ENCODE data around the gene TULP4. TPM values are rescaled to one million over a fixed set of nuclear protein-coding genes. Genes with fewer than 3 reads are reported as not detected.

TULP4 gene
- total and polyA plus RNA-seq, 2 experiments from 2014 or later: 20.0 to 118 TPM

DNA sequence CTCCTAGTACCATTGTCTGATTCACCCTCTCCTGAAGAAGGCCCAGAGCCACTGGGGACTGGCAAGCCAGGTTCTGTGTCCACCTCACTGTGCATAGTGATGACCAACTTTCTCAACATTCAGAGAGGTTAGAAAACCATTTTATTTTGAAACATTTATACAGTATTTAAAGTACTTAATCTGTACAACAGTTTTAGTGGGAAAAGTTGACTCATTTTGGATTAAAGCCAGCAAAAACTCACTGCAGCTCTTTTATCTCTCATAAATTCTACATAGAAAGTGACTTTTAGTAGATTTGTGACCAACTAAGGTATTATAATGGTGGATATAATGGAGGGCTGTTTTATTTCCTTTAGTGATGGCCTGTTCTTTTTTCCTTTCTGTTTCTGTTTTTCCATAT is 9.7 kb downstream of the TULP4 start:
- no peak overlapping the region for H3K4me3 ChIP-seq
- H3K9me3 ChIP-seq (ENCODE audit: low read depth): no peaks in the 10 kb centered on the region
- H3K36me3 ChIP-seq: no peaks in the 10 kb centered on the region
- TF ChIP-seq, protein P1, sequence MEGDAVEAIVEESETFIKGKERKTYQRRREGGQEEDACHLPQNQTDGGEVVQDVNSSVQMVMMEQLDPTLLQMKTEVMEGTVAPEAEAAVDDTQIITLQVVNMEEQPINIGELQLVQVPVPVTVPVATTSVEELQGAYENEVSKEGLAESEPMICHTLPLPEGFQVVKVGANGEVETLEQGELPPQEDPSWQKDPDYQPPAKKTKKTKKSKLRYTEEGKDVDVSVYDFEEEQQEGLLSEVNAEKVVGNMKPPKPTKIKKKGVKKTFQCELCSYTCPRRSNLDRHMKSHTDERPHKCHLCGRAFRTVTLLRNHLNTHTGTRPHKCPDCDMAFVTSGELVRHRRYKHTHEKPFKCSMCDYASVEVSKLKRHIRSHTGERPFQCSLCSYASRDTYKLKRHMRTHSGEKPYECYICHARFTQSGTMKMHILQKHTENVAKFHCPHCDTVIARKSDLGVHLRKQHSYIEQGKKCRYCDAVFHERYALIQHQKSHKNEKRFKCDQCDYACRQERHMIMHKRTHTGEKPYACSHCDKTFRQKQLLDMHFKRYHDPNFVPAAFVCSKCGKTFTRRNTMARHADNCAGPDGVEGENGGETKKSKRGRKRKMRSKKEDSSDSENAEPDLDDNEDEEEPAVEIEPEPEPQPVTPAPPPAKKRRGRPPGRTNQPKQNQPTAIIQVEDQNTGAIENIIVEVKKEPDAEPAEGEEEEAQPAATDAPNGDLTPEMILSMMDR (IDR thresholded peaks at IDR 0.05; ENCODE audit: low read depth, low read length): no peak
- no peaks in the 10 kb centered on the region for H3K4me1 ChIP-seq (ENCODE audit: low read depth)
- H3K27me3 ChIP-seq: no peaks in the 10 kb centered on the region
- no peak overlapping the region for H3K27ac ChIP-seq
- peak in 1 of 2 donors; percentile 78 for DNase-seq (ENCODE audit: low read depth in 1 of 2, low spot score in 1 of 2)

DNA sequence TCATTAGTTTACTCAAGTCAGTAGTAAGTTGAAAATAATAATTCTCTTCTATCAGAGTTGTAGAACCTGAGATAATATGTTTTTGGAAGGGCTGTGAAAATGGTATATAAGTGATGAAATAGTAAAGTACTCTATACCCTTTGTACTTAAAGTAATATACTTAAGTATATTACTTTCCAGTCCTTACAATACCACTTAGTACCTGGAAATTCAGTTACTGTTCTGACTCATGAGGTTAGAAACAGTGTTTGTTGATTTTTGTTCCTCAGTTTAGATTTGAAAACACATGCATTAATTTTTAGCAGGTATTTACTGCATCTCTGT is 10.1 kb downstream of the TULP4 start:
- H3K4me3 ChIP-seq: no peak overlapping the region
- TF ChIP-seq, protein P1 (IDR thresholded peaks at IDR 0.05; ENCODE audit: low read depth, low read length): no peak
- no peaks in the 10 kb centered on the region for H3K9me3 ChIP-seq (ENCODE audit: low read depth)
- no peak for DNase-seq (ENCODE audit: low read depth in 1 of 2, low spot score in 1 of 2)
- no peaks in the 10 kb centered on the region for H3K4me1 ChIP-seq (ENCODE audit: low read depth)
- no peak overlapping the region for H3K27ac ChIP-seq
- no peaks in the 10 kb centered on the region for H3K27me3 ChIP-seq
- no peaks in the 10 kb centered on the region for H3K36me3 ChIP-seq

GRCh38 chr6:158322724-158323560 is 10.7 kb downstream of the TULP4 start:
- no peaks in the 10 kb centered on the region for H3K9me3 ChIP-seq (ENCODE audit: low read depth)
- no peak overlapping the region for H3K4me3 ChIP-seq
- peak overlapping the region; percentile 15 for H3K27ac ChIP-seq
- TF ChIP-seq, protein P1 (IDR thresholded peaks at IDR 0.05; ENCODE audit: low read depth, low read length): no peak
- no peaks in the 10 kb centered on the region for H3K27me3 ChIP-seq
- DNase-seq (ENCODE audit: low read depth in 1 of 2, low spot score in 1 of 2): peak in 1 of 2 donors; percentile 72
- H3K4me1 ChIP-seq (ENCODE audit: low read depth): no peaks in the 10 kb centered on the region
- no peaks in the 10 kb centered on the region for H3K36me3 ChIP-seq

DNA sequence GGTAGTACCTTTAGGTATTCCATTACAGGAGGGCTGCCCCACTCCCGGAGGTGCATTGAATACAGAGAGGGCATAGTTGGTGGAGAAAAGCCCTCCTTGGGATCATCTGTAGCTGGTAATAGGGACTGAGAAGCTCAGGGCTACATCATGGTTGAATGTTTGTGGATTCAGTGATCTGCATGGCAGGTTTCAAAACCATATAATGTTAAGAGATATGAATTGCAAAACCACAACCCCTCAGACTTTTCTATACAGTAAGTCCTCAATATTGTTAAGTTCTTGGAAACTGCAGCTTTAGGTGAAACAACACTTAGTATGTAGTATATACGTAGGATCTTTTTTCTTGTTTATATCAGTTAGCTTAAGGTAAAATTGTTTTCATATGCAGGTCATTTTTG is 11.3 kb downstream of the TULP4 start:
- DNase-seq (ENCODE audit: low read depth in 1 of 2, low spot score in 1 of 2): no peak
- Histone ChIP-seq H3K27ac (peak overlapping the region; percentile 15), H3K27me3 (no peaks in the 10 kb centered on the region), H3K4me3 (no peak overlapping the region), H3K36me3 (no peaks in the 10 kb centered on the region), H3K4me1 (ENCODE audit: low read depth) (no peaks in the 10 kb centered on the region), H3K9me3 (ENCODE audit: low read depth) (no peaks in the 10 kb centered on the region)
- TF ChIP-seq, protein P1 (IDR thresholded peaks at IDR 0.05; ENCODE audit: low read depth, low read length): no peak

DNA sequence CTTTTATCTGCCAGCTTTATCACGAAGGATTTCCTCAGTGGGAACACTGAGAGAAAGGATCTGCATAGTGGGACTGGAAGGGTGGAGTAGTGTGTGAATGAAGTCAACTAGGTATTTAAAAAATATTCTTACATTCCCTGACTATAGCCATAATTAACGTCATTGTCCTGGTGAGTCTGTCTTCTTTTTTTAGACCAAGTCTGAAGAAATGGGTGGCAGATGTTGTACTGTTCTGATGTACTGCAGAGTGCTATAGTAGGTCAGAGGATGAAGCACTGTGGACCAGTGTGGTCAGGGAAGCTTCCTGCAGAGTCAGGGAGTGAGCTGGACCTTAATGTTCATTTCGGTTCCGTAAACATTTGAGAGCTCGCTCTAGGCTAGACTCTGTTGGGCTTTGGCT is 11.9 kb downstream of the TULP4 start:
- Histone ChIP-seq H3K4me3 (no peak overlapping the region), H3K4me1 (ENCODE audit: low read depth) (no peaks in the 10 kb centered on the region), H3K36me3 (no peaks in the 10 kb centered on the region), H3K27me3 (no peaks in the 10 kb centered on the region), H3K9me3 (ENCODE audit: low read depth) (no peaks in the 10 kb centered on the region), H3K27ac (no peak overlapping the region)
- TF ChIP-seq, protein P1 (IDR thresholded peaks at IDR 0.05; ENCODE audit: low read depth, low read length): no peak
- no peak for DNase-seq (ENCODE audit: low read depth in 1 of 2, low spot score in 1 of 2)

Data from cardiac muscle cell (in vitro differentiated cells and primary cell).